COLO829 (cell line): ENCODE data around the gene SLC25A2.
A peak's percentile ranks its signal among the peaks of the same experiment; 100 is the strongest.

Source experiments
- DNase-seq: peaks from one replicate; pipeline ENCODE4 v3.0.0; 2012; ENCODE audit warnings: low spot score

The SLC25A2 gene

DNA sequence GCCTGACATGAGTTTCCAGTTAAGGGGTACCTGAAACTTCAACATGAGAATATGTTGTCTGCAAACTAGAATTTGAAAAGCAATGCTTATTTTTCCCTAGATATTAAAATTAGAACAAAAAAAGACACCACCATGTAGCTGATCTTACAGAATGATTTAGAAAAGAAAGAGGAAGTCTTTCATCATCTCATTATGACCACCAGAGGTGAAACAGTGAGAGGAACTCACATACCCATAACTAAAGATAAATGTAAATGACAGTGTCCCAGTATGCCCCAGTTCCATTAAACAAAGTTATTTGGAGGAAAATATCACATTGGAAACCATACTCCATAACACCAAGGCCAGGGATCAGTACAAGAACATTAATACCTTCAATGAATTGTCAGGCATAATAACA, 9.9 kb upstream of the SLC25A2 start:
- DNase-seq, result no peak

DNA sequence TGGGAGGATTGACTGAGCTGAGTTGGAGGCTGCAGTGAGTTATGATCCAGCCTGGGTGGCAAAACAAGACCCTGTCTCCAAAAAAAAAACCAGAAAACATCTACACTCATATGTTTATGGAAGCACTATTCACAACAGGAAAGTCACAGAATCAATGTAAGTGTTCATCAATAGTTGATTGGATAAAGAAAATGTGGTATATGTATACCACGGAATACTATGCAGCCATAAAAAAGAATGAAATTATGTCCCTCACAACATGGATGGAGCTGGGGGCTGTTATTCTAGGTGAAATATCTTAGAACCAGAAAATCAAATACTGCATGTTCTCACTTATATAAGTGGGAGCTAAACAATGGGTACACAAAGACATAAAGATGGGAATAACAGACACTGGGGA, 2.8 kb upstream of the SLC25A2 start:
- no peak for DNase-seq

- peak; percentile 14 for DNase-seq
These were observed 5.5 kb downstream of the SLC25A2 start for GRCh38 chr5:141298376-141298775.

GRCh38 chr5:141272906-141273305, 30.9 kb downstream of the SLC25A2 start:
- DNase-seq, result no peak

- no peak for DNase-seq
These were observed 34.7 kb downstream of the SLC25A2 start for GRCh38 chr5:141269195-141269594.

DNA sequence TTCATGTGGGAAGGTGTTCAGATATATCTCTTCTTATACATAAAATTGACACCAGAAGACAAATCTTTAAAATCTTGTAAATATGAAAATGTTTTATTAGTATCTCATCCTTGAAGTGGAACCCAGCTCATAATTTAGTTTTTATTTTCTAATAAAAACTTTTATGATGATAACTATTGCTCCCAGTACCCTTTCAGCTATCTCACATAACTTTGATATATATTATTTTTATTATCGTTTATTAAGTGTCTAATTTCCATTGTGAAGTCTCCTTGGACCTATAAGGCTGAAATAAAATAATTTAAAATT, 42.7 kb downstream of the SLC25A2 start:
- DNase-seq, result no peak

DNA sequence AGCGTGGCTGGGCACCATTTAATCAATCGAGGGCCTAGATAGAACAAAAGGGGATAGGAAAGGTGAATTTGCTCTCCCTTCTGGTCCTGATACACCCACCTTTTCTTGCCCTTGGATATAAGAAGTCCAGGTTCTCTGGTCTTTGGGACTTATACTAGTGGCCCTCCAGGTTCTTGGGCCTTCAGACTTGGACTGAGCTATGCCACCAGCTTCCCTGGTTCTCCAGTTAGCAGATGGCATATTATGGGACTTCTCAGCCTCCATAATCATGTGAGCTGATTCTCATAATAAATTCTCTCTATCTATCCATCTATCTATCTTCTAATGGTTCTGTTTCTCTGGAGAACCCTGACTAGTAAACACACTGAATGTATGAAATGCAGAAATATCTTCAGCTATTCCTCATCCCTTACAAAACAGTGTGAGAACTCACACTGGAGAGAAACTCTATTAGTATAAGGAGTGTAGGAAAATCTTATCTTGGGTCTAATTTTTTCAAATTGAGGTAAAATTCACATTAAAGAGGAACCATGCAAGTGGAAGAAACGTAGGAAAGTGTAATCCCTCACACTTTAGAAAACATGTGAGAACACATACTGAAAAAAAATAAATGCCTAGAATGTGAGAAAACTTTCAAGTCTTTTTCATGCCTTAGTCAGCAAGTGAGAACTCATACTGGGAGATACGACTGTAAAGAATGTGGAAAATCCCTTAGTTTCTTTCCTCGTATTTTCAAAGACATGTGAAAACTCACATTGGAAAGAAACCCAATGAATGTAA, 43.2 kb downstream of the SLC25A2 start:
- DNase-seq, result no peak

GRCh38 chr5:141258948-141259347, 44.9 kb downstream of the SLC25A2 start:
- DNase-seq, result no peak

DNA sequence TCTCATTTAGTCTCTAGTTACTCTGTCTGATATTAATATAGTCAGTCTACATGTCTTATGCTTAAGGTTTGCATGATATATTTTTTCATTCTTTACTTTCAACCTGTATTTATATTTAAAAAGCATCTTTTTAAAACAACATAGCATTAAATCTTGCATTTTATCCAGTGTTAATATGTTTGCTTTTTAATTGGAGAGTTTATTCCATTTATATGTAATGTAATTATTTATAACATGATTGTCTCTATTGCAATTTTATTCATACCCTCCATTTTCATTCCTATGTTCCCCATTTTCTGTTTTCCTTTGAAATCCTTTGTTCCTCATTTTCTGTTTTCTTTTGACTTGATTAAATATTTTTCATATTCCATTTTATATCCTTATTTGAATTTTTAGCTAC, 45.4 kb downstream of the SLC25A2 start:
- DNase-seq, result no peak
